Neural cell (in vitro differentiated cells): ENCODE measurements around the gene SGTA.

Experiments
- EZH2 ChIP-seq: fragments of 200-600, 300-800 bp; shearing (Covaris generic), sonication (generic); IDR thresholded peaks from 2 replicates; pipeline ENCODE4 v1.6.1; 2014; ENCODE audit warnings: antibody characterized with exemption, low read length, borderline replicate concordance, mild to moderate bottlenecking; ENCODE audit not compliant: insufficient read depth, poor library complexity, severe bottlenecking
- POLR2AphosphoS5 ChIP-seq: IDR thresholded peaks from 2 replicates; pipeline ENCODE4 v1.6.1; 2012
- TF ChIP-seq, protein P1 (sequence below): fragments of 450-650 bp; IDR thresholded peaks from 2 replicates; pipeline ENCODE4 v1.5.1; 2014; ENCODE audit warnings: antibody characterized with exemption, mild to moderate bottlenecking, moderate library complexity; ENCODE audit not compliant: poor library complexity, severe bottlenecking
- TF ChIP-seq, protein P2 (sequence below): IDR thresholded peaks from 2 replicates; pipeline ENCODE4 v1.6.1; 2012; ENCODE audit warnings: borderline replicate concordance

DNA sequence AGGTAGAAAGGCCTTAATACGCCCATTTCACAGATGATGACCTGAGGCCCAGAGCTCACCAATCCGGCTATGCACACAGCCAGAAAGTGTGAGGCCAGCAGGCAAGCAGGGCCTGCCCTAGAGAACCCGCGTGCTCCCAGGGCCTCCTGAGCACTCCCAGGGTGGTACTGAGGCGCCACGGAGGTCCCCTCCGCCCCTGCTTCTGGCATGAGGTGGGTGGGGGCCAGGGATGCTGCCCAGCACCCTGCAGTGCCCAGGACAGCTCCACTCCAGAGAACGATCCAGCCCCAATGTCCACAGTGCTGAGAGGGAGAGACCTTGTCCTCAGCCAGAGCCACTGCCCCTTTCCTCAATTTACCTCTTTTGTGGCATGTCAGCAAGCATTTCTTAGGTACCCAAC, 13.9 kb downstream of the SGTA start:
- no peak for TF ChIP-seq POLR2AphosphoS5
- TF ChIP-seq, protein P1, sequence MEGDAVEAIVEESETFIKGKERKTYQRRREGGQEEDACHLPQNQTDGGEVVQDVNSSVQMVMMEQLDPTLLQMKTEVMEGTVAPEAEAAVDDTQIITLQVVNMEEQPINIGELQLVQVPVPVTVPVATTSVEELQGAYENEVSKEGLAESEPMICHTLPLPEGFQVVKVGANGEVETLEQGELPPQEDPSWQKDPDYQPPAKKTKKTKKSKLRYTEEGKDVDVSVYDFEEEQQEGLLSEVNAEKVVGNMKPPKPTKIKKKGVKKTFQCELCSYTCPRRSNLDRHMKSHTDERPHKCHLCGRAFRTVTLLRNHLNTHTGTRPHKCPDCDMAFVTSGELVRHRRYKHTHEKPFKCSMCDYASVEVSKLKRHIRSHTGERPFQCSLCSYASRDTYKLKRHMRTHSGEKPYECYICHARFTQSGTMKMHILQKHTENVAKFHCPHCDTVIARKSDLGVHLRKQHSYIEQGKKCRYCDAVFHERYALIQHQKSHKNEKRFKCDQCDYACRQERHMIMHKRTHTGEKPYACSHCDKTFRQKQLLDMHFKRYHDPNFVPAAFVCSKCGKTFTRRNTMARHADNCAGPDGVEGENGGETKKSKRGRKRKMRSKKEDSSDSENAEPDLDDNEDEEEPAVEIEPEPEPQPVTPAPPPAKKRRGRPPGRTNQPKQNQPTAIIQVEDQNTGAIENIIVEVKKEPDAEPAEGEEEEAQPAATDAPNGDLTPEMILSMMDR: no peak
- no peak for TF ChIP-seq EZH2
- TF ChIP-seq, protein P2, sequence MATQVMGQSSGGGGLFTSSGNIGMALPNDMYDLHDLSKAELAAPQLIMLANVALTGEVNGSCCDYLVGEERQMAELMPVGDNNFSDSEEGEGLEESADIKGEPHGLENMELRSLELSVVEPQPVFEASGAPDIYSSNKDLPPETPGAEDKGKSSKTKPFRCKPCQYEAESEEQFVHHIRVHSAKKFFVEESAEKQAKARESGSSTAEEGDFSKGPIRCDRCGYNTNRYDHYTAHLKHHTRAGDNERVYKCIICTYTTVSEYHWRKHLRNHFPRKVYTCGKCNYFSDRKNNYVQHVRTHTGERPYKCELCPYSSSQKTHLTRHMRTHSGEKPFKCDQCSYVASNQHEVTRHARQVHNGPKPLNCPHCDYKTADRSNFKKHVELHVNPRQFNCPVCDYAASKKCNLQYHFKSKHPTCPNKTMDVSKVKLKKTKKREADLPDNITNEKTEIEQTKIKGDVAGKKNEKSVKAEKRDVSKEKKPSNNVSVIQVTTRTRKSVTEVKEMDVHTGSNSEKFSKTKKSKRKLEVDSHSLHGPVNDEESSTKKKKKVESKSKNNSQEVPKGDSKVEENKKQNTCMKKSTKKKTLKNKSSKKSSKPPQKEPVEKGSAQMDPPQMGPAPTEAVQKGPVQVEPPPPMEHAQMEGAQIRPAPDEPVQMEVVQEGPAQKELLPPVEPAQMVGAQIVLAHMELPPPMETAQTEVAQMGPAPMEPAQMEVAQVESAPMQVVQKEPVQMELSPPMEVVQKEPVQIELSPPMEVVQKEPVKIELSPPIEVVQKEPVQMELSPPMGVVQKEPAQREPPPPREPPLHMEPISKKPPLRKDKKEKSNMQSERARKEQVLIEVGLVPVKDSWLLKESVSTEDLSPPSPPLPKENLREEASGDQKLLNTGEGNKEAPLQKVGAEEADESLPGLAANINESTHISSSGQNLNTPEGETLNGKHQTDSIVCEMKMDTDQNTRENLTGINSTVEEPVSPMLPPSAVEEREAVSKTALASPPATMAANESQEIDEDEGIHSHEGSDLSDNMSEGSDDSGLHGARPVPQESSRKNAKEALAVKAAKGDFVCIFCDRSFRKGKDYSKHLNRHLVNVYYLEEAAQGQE: no peak
